ENCODE results near the gene GRM1.

Gene GRM1

GRCh38 chr6:146028851-146029572 lies at the start of gene GRM1:
TSS of gene GRM1 (plus strand) at chr6:146029062. CDS start at chr6:146029518, 456 bp downstream.
- DNase-seq, result no peak

GRCh38 chr6:146009338-146009737 lies 19.5 kb upstream of the GRM1 start:
- no peak for DNase-seq

GRCh38 chr6:146014233-146014632 lies 14.6 kb upstream of the GRM1 start:
- no peak for DNase-seq

GRCh38 chr6:146017672-146018071 lies 11.2 kb upstream of the GRM1 start:
- no peak for DNase-seq

GRCh38 chr6:146026873-146027272 lies 2.0 kb upstream of the GRM1 start:
- DNase-seq, result no peak

- no peak for DNase-seq
These were observed 1.1 kb upstream of the GRM1 start for GRCh38 chr6:146027586-146028251.

- DNase-seq, result peak; percentile 90
These were observed 538 bp upstream of the GRM1 start for GRCh38 chr6:146028252-146028795.

GRCh38 chr6:146029573-146030184 lies 817 bp downstream of the GRM1 start:
- DNase-seq, result no peak

GRCh38 chr6:146032387-146032786 lies 3.5 kb downstream of the GRM1 start:
- DNase-seq, result no peak

- DNase-seq, result no peak
These were observed 11.5 kb downstream of the GRM1 start for GRCh38 chr6:146040360-146040759.

- DNase-seq, result peak; percentile 76
These were observed 12.4 kb downstream of the GRM1 start for GRCh38 chr6:146041282-146041681.

- DNase-seq, result no peak
These were observed 18.5 kb downstream of the GRM1 start for GRCh38 chr6:146047371-146047770.

GRCh38 chr6:146050168-146050567 lies 21.3 kb downstream of the GRM1 start:
- DNase-seq, result no peak

- DNase-seq, result no peak
These were observed 27.6 kb downstream of the GRM1 start for GRCh38 chr6:146056506-146056905.

GRCh38 chr6:146065690-146066089 lies 36.8 kb downstream of the GRM1 start:
- DNase-seq, result no peak

GRCh38 chr6:146066506-146066905 lies 37.6 kb downstream of the GRM1 start:
- DNase-seq, result no peak

- DNase-seq, result no peak
These were observed 42.9 kb downstream of the GRM1 start for GRCh38 chr6:146071781-146072180.

GRCh38 chr6:146077992-146078391 lies 49.1 kb downstream of the GRM1 start:
- DNase-seq, result no peak

GRCh38 chr6:146087386-146087785 lies 58.5 kb downstream of the GRM1 start:
- DNase-seq, result no peak

GRCh38 chr6:146090474-146090873 lies 61.6 kb downstream of the GRM1 start:
- no peak for DNase-seq

- DNase-seq, result no peak
These were observed 64.3 kb downstream of the GRM1 start for GRCh38 chr6:146092961-146093686.

- DNase-seq, result no peak
These were observed 66.6 kb downstream of the GRM1 start for GRCh38 chr6:146095481-146095880.

- DNase-seq, result no peak
These were observed 68.7 kb downstream of the GRM1 start for GRCh38 chr6:146097586-146097985.

Measured in islet precursor cell (in vitro differentiated cells).